KOPT-K1 (cell line): Measurements from ENCODE around the gene ABCD1.
"Not testable (repeated sequence)": the region's sequence is repeated elsewhere in the genome, so short reads cannot be mapped to it uniquely, and the experiment has no call there.

Experiments used
- H3K27ac ChIP-seq: fragments of 200-600 bp; sonication (generic); 2 replicates; pipeline ENCODE4 v1.5.1; 2016; ENCODE audit warnings: antibody characterized with exemption, mild to moderate bottlenecking, low read depth, low read length; ENCODE audit not compliant: poor library complexity, severe bottlenecking
- H3K36me3 ChIP-seq: fragments of 200-600 bp; sonication (generic); 2 replicates; pipeline ENCODE4 v1.5.1; 2017; ENCODE audit warnings: antibody characterized with exemption, mild to moderate bottlenecking, low read length, moderate library complexity; ENCODE audit not compliant: insufficient read depth
- H3K9me3 ChIP-seq: fragments of 200-600 bp; sonication (generic); 2 replicates; pipeline ENCODE4 v1.5.1; 2017; ENCODE audit warnings: antibody characterized with exemption, low read length, mild to moderate bottlenecking; ENCODE audit not compliant: insufficient read depth, poor library complexity, severe bottlenecking

ABCD1 gene

GRCh38 chrX:153733651-153734240 is 9.1 kb downstream of the ABCD1 start:
- Histone ChIP-seq H3K36me3 (peaks cover 20% of the 10 kb centered on the region), H3K9me3 (no peaks in the 10 kb centered on the region), H3K27ac (no peak overlapping the region)

- peaks cover 15% of the 10 kb centered on the region for H3K36me3 ChIP-seq
- H3K9me3 ChIP-seq: no peaks in the 10 kb centered on the region
- no peak overlapping the region for H3K27ac ChIP-seq
These were observed 10.2 kb downstream of the ABCD1 start for GRCh38 chrX:153734871-153735270.

- Histone ChIP-seq H3K27ac (no peak overlapping the region), H3K36me3 (peaks cover 15% of the 10 kb centered on the region), H3K9me3 (no peaks in the 10 kb centered on the region)
These were observed 10.6 kb downstream of the ABCD1 start for GRCh38 chrX:153735274-153735673.

GRCh38 chrX:153736071-153736820 is 11.6 kb downstream of the ABCD1 start:
- H3K9me3 ChIP-seq: no peaks in the 10 kb centered on the region
- H3K27ac ChIP-seq: no peak overlapping the region
- peaks cover 12% of the 10 kb centered on the region for H3K36me3 ChIP-seq

- Histone ChIP-seq H3K9me3 (no peaks in the 10 kb centered on the region), H3K27ac (no peak overlapping the region), H3K36me3 (peaks cover 5% of the 10 kb centered on the region)
These were observed 12.3 kb downstream of the ABCD1 start for GRCh38 chrX:153736871-153737441.

GRCh38 chrX:153738056-153738605 is 13.5 kb downstream of the ABCD1 start:
- no peaks in the 10 kb centered on the region; the same call in 1 of the 2 replicates for H3K36me3 ChIP-seq
- H3K27ac ChIP-seq: no peak overlapping the region
- H3K9me3 ChIP-seq: no peaks in the 10 kb centered on the region

GRCh38 chrX:153739754-153740486 is 15.3 kb downstream of the ABCD1 start:
- no peaks in the 10 kb centered on the region for H3K9me3 ChIP-seq
- H3K27ac ChIP-seq: peak overlapping the region; percentile 87
- no peaks in the 10 kb centered on the region; the same call in 1 of the 2 replicates for H3K36me3 ChIP-seq

- peak overlapping the region; percentile 87 for H3K27ac ChIP-seq
- H3K36me3 ChIP-seq: no peaks in the 10 kb centered on the region; the same call in 1 of the 2 replicates
- no peaks in the 10 kb centered on the region for H3K9me3 ChIP-seq
These were observed 16.1 kb downstream of the ABCD1 start for GRCh38 chrX:153740631-153741222.

GRCh38 chrX:153741446-153741845 is 16.8 kb downstream of the ABCD1 start:
- H3K9me3 ChIP-seq: no peaks in the 10 kb centered on the region
- no peaks in the 10 kb centered on the region; the same call in 1 of the 2 replicates for H3K36me3 ChIP-seq
- H3K27ac ChIP-seq: peak overlapping the region; percentile 87

GRCh38 chrX:153742111-153742510 is 17.5 kb downstream of the ABCD1 start:
- not testable (repeated sequence) for H3K9me3 ChIP-seq, H3K27ac ChIP-seq, H3K36me3 ChIP-seq

- not testable (repeated sequence) for H3K36me3 ChIP-seq, H3K9me3 ChIP-seq, H3K27ac ChIP-seq
These were observed 18.3 kb downstream of the ABCD1 start for GRCh38 chrX:153742796-153743467.

GRCh38 chrX:153743468-153744209 is 19.0 kb downstream of the ABCD1 start:
- H3K36me3 ChIP-seq, H3K9me3 ChIP-seq, H3K27ac ChIP-seq: not testable (repeated sequence)

- H3K9me3 ChIP-seq: no peaks in the 10 kb centered on the region
- H3K36me3 ChIP-seq: no peaks in the 10 kb centered on the region
- H3K27ac ChIP-seq: no peak overlapping the region
These were observed 19.8 kb downstream of the ABCD1 start for GRCh38 chrX:153744210-153745066.
